ENCODE data around the gene ATP9B.
A peak's percentile ranks its signal among the peaks of the same experiment; 100 is the strongest.

ATP9B gene

GRCh38 chr18:79380816-79381806, 311.9 kb downstream of the ATP9B start:
- peak; percentile 50 for TF ChIP-seq GLIS1 (tag by site-specific recombination; IDR thresholded peaks at IDR 0.05)
- no peak for TF ChIP-seq ZSCAN16 (tag by site-specific recombination; IDR thresholded peaks at IDR 0.05)
- no peak for TF ChIP-seq ZNF677 (tag by site-specific recombination; IDR thresholded peaks at IDR 0.05)
- peak; percentile 55 for TF ChIP-seq ZNF654 (tag by site-specific recombination; IDR thresholded peaks at IDR 0.05; ENCODE audit: low read depth)
- TF ChIP-seq CTCF (tag by site-specific recombination; IDR thresholded peaks at IDR 0.05) = peak; percentile 71
- Histone ChIP-seq H3K27ac (ENCODE audit: extremely low read depth, low read depth, low read length) (no peak overlapping the region), H3K9me3 (ENCODE audit: control insufficient read depth, insufficient read depth, low read depth, low read length) (no peaks in the 10 kb centered on the region), H3K4me3 (ENCODE audit: low read depth, low read length) (no peak overlapping the region), H3K4me1 (ENCODE audit: control insufficient read depth, insufficient read depth, low read length) (no peaks in the 10 kb centered on the region), H3K36me3 (ENCODE audit: control insufficient read depth in 2 of 2, insufficient read depth in 1 of 2, low read length in 2 of 2) (peaks cover 0 to 6% of the 10 kb centered on the region in 2 experiments; a peak in 1 of 3 replicates)
- POLR2A ChIA-PET = interaction anchor here (0.6 kb wide), 1 partner anchor 220 kb away, joined by 3 read pairs; no protein-coding TSS in a partner anchor
- CTCF ChIA-PET = interaction anchor here (0.6 to 7.4 kb wide), 17 partner anchors 10 to 1632 kb away, joined by 3 to 139 read pairs (median 5); no protein-coding TSS in a partner anchor

GRCh38 chr18:79381811-79382311, 312.7 kb downstream of the ATP9B start:
- Histone ChIP-seq H3K4me1 (ENCODE audit: control insufficient read depth, insufficient read depth, low read length) (no peaks in the 10 kb centered on the region), H3K27ac (ENCODE audit: extremely low read depth, low read depth, low read length) (no peak overlapping the region), H3K4me3 (ENCODE audit: low read depth, low read length) (no peak overlapping the region), H3K36me3 (ENCODE audit: control insufficient read depth in 2 of 2, insufficient read depth in 1 of 2, low read length in 2 of 2) (peaks cover 0 to 6% of the 10 kb centered on the region in 2 experiments; a peak in 1 of 3 replicates), H3K9me3 (ENCODE audit: control insufficient read depth, insufficient read depth, low read depth, low read length) (no peaks in the 10 kb centered on the region)
- ChIA-PET CTCF (interaction anchor here (0.6 to 7.4 kb wide), 8 partner anchors 9 to 1633 kb away, joined by 3 to 139 read pairs (median 10); no protein-coding TSS in a partner anchor), POLR2A (no interaction called here)
- TF ChIP-seq BCL11B (tag by site-specific recombination; IDR thresholded peaks at IDR 0.05; ENCODE audit: low read depth) (no peak), GLI4 (tag by site-specific recombination; IDR thresholded peaks at IDR 0.05) (no peak), ZNF623 (tag by site-specific recombination; IDR thresholded peaks at IDR 0.05) (no peak), KLF7 (tag by site-specific recombination; IDR thresholded peaks at IDR 0.05; ENCODE audit: borderline replicate concordance) (no peak), PRDM4 (tag by site-specific recombination; IDR thresholded peaks at IDR 0.05) (no peak), ZNF544 (tag by site-specific recombination; IDR thresholded peaks at IDR 0.05) (no peak), ZNF114 (tag by site-specific recombination; IDR thresholded peaks at IDR 0.05) (no peak), RBAK (tag by site-specific recombination; IDR thresholded peaks at IDR 0.05) (no peak), IKZF3 (tag by site-specific recombination; IDR thresholded peaks at IDR 0.05) (no peak), ZBTB10 (tag by site-specific recombination; IDR thresholded peaks at IDR 0.05) (no peak), ZNF16 (tag by site-specific recombination; IDR thresholded peaks at IDR 0.05; ENCODE audit: low read depth) (no peak)

All from HEK293 (cell line).